Measurements from ENCODE around the gene FLACC1. TPM values are rescaled to one million over a fixed set of nuclear protein-coding genes. Genes with fewer than 3 reads are reported as not detected.
"Not testable (repeated sequence)": the region's sequence is repeated elsewhere in the genome, so short reads cannot be mapped to it uniquely, and the experiment has no call there.

FLACC1 gene
- total RNA-seq, 1 donor from 2014 or later = 2.8 TPM

DNA sequence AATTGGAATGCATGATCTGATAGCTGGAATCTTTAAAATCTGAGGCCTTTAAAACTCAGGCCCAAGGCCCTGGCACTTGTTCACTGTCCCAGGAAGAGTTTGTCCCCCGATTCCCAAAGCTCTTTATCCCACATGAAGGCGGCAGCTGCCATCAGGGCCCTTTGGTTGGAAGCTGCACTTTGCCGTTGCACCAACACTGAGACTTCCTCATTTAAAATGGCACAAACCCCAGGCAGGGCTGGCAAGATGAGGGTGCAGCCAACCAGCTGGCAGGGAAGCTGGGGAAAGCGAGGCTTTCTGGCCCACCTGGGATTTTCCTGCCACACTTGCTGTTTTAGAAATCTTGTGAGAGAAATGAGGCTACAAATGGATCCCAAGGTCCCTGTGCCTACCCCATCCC is 6.3 kb downstream of the FLACC1 start:
- no peak for DNase-seq (ENCODE audit: low spot score)

DNA sequence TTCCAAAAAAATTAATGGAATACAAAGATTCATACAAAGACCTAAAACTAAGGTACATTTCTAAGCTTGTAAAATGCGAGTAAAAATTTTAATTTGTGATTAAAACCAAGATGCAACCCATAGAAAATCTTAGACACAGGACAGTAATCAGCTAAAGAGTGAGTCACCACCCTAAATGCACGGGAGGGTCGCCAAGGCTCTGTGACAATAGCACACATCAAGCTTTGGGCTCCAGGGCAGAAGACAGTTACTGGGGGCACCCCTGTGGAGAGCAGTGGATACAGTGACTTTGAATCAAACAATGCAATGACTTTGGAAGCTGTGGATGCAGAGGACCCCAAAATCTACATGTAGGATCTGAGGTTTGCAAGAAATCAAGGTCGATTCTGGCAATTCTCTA is 7.5 kb downstream of the FLACC1 start:
- no peak for DNase-seq (ENCODE audit: low spot score)

DNA sequence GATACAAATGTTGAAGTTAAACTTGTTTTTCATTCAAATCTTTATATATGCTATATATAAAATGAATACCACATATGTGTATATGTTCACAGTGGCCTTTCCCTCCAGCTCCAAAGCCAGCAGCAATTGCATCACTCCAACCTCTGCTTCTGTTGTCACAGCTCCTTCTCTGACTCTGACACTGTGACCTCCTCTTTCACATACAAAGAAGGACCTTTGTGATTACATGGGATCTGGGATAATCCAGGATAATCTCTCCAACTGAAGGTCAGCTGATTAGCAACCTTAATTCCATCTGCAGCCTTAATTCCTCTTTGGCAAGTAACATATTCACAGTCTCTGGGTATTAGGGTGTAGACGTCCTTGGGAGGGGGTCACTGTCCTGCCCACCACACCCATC is 8.4 kb downstream of the FLACC1 start:
- no peak for DNase-seq (ENCODE audit: low spot score)

DNA sequence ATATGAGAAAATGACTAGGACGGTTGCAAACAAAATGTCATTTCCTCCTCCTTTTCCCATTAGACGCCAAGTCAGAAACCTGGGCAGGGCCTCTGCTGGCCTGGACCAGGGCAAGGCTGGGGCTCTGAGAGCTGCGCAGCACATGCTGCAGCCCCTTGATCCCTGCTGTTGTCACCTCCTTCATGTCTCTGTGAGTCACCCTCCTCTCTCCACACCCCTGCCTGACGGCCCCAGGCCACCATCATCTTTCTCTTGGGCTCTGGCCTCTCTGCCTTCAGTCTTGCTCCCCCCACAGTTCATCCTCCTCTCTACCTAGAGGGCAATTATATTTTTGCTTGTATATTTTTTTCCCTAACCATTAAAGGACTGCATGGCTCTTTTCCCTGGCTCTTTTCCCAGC is 10.0 kb downstream of the FLACC1 start:
- no peak for DNase-seq (ENCODE audit: low spot score)

DNA sequence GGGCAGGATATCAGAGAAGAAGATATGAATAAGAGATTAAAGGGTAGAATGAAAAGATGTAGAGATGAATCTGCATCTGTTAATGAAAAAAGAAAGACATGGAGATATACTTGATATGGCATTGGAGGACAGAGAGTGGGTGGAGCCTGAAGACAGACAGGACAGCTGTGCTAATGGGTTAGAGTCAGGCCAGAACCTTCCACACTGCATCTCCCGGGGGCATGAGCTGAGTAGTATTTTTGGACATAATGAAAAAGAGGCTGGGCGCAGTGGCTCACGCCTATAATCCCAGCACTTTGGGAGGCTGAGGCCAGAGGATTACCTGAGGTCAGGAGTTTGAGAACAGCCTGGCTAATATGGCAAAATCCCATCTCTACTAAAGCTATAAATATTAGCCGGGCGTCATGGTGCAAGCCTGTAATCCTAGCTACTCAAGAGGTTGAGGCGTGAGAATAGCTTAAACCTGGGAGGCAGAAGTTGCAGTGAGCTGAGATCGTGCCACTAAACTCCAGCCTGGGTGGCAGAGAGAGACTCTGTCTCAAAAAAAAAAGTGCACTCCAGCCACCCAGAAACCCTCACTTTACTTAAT is 11.4 kb downstream of the FLACC1 start:
- no peak for DNase-seq (ENCODE audit: low spot score)

DNA sequence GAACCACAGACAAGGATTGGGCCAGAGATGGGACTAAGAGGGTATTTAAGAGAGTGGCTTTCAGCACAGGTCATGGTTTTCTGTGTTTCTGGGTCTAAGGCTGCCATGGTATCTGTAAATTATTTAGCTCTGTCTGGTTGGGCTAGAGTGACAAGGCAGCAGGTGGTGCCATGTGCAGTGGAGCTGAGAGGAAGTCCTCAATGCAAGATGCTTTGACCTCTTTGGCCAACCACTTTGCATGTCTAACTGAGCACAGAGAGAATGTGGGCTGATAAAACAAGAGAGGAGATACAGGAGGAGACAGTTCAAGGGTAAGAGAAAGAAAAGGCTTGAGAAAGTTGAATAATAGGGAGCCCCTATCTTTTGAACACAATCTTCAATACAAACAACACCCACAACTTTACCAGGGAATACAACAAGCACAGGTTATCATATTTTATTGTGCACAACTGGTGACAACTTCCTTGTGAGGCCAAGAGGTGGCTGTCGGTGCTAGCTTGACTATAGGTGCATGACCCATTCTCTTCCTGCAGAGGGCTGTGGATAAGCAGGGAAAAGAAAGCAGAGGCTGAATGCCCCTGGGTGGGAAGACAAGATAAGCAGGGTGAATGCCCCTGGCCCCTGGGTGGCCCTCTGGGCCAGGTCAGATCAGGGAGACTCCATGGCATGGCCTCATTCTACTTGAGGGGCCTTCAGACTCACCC is 12.3 kb downstream of the FLACC1 start:
- no peak for DNase-seq (ENCODE audit: low spot score)

DNA sequence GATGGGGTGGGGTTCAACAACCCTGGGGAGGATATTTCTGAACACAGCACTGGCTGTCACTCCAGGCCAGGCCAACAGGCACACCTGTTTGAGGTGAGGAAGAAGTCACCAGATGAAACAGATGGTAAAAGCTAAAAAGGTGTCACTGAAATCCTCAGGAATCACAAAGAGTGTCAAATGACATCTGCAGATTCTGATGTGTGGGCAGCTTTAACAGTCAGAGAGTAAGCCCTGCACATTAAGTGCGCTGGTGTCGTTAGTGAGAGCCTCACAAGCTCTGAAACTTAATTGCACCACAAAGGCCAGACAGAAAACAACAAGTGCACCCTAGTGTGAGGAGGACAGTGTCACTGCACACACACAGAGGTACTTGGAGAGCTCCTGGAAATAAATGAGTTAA is 13.6 kb downstream of the FLACC1 start:
- DNase-seq (ENCODE audit: low spot score) = no peak

DNA sequence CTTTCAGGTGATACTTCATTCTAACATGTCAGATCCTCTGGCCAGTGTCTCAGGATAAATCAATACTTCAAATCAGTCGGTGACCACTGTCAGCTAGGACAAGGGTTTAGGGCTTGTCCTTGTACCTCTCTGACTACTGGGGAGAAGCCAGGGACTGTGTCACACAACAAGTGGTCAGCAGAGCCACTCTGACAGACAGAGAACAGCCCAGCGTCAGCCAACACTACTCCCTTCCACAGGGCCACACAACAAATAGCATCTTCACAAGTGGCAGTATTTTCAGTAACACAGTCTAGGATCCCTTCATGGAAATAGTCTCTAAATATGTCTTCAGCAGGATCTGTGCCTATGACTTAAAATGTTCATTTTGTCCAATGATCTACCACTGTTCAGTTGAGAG is 14.2 kb downstream of the FLACC1 start:
- no peak for DNase-seq (ENCODE audit: low spot score)

DNA sequence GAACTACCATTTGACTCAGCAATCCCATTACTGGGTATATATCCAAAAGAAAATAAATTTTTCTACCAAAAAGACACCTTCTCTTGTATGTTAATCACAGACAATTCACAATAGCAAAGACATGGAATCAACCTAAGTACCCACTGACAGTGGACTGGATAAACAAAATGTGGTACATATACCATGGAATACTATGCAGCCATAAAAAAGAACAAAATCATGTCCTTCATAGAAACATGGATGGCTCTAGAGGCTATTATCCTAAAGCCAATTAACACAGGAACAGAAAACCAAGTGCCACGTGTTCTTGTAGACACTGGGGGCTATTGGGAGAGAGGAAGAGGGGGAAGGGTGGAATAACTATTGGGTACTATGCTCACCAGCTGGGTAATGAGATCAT is 27.7 kb downstream of the FLACC1 start:
- DNase-seq (ENCODE audit: low spot score) = no peak

DNA sequence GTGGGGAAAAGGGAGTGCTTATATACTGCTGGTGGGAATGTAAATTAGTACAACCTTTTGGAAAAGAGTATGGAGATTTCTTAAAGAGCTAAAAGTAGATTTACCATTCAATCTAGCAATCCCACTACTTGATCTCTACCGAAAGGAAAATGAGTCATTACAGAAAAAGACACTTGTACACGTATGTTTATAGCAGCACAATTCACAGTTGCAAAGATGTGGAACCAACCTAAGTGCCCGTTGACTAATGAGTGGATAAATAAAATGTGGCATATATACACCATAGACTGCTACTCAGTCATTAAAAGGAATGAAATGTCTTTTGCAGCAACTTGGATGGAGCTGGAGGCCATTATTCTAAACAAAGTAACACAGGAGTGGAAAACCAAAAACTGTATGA is 29.5 kb downstream of the FLACC1 start:
- DNase-seq (ENCODE audit: low spot score) = no peak

DNA sequence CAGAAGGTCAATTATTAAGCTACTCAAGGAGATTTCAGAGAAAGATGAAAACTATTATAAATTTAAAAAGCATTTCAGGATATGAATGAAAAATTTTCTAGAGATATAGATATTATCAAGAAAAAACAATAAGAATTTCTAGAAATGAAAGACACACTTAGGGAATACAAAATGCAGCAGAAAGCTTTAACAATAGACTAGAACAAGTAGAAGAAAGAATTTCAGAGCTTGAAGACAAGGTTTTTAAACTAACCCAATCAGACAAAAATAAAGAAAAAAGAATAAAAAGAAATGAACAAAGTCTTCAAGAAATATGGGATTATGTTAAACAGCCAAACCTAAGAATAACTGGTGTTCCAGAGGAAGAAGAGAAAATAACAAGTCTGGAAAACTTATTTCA is 34.4 kb downstream of the FLACC1 start:
- DNase-seq (ENCODE audit: low spot score) = no peak

DNA sequence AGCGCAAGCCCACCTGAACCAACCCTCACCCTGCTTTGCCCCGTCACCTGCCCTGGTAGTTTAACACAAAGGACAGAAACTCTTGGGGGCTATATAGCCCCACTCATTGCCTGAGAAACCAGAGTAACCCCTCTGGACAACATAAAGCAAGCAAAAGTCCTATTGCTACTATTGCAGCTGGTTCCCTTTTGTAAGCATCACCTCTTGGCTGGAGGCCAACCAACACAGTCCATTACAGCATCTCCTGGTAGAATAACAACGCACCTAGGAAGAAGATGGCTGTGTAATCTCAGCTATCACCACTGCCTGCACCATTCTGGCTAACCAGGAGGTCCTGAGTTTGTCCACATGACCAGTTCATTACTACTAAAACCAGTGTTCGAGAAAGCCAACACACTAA is 36.4 kb downstream of the FLACC1 start:
- DNase-seq (ENCODE audit: low spot score) = no peak

DNA sequence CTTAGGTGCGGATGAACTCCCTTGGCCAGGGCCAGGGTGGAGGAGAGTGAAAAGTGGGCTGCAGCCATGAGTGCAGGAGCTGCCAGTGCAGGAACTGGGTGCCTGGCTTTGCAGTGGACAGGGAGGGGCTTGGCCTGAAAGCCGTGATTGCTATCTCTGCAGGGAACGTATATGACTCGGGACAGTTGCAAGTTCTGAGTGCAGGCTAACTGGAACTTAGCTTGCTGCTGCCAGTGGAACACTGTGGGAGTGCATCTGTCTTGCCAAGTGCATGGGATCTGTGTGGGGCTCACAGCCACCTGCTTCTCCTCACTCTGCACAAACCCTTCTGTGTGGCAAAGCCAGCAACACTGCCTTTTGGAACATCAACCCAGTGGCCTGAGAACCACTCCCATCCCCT is 36.9 kb downstream of the FLACC1 start:
- no peak for DNase-seq (ENCODE audit: low spot score)

DNA sequence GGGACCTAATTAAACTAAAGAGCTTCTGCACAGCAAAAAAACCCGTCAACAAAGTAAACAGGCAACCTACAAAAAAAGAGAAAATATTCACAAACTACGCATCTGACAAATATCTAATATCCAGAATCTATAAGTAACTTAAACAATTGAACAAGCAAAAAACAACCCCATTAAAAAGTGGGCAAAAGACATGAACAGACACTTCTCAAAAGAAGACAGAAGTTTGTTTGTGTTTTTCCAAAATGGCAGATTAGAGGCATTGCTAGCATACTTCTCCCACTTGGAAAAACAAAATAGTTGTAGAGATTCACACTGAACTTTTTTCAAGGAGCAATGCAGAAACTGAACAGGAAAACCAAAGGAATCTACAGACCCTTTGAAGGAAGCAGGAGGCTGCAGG is 37.6 kb downstream of the FLACC1 start:
- no peak for DNase-seq (ENCODE audit: low spot score)

DNA sequence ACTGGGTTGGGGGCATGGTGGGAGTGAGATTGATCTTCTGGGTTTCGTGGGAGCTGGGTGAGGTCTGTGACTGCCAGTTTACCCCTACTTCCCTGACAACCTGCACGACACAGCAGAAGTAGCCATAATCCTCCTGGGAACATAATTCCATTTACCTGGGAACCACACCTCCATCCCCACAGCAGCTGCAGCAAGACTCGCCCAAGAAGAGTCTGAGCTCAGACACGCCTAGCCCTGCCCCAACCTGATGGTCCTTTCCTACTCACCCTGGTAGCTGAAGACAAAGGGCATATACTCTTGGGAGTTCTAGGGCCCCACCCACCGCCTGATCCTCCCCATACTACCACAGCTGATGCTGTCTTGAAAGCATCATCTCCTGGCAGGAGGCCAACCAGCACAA is 43.8 kb downstream of the FLACC1 start:
- no peak for DNase-seq (ENCODE audit: low spot score)

DNA sequence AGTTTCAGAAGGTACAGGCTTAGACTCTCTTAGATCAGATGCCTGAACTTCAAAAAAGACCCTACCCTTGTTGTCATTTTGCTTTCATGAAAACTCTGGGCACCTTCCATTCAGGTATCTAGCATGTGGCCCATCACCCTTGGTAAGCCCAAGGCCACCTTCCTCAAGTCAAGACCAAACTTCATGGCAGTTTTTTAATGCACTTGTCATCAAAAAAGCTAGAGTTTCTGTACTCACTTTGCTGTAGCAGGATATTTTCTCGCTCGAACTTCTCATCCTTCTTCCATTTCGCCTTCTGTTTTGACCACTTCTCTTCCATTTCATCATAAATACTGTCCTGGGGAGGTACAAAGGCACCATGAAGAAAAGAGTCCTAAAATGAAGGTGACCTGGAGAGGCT is 48.2 kb downstream of the FLACC1 start:
- DNase-seq (ENCODE audit: low spot score) = no peak

DNA sequence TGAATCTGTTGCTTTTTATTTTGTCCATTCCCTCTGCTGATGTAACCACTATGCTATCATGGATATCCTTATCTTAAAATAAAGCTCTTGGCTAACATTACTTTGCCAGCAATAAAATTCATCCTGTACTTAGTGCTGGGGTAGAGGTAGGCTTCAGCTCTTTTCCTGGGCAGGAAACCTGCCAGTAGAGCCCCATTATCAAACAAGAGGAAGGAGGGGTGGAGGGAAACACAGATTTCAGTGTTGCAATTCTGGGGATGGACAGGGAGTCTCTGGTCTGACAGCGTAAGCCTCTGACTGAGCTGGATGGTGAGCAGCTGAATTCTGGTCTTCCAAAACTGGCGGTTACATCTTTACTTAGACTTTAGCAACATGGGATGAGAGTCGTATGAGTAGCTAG is 49.3 kb downstream of the FLACC1 start:
- no peak for DNase-seq (ENCODE audit: low spot score)

DNA sequence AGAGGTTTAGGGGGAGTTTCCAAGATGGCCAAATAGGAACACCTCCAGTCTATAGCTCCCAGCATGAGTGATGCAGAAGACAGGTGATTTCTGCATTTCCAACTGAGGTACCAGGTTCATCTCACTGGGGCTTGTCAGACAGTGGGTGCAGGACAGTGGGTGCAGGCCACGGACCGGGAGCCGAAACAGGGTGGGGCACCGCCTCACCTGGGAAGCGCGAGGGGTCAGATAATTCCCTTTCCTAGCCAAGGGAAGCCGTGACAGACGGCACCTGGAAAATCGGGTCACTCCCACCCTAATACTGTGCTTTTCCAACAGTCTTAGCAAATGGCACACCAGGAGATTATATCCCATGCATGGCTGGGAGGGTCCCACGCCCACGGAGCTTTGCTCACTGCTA is 57.2 kb downstream of the FLACC1 start:
- not testable (repeated sequence) for DNase-seq (ENCODE audit: low spot score)

DNA sequence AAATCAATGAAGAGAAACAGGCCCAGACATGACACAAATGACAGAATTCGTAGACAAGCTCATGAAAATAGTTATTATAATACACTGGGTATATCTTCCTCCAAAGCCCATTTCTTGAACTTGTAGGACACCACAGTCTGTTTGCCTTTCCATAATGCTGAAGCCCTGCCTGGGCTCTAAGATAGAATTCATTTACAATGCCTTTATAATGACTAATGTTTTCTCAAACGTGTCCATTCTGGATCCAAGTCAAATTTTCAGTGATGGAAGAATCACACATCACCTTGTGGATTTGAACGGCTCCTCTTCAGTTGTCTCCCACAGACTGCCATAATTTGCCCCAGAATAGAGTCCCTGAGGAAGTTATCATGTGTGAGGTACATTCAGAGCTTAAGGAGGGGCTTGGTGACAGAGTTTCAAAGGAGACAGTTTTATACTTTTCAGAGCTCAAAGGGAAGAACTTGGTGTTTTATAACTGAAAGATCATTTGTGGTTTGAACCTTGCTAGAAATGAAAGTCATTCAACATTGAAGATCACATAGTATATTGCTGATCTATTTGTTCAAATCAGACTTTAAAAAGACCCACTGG is 58.6 kb downstream of the FLACC1 start:
- DNase-seq (ENCODE audit: low spot score) = no peak

DNA sequence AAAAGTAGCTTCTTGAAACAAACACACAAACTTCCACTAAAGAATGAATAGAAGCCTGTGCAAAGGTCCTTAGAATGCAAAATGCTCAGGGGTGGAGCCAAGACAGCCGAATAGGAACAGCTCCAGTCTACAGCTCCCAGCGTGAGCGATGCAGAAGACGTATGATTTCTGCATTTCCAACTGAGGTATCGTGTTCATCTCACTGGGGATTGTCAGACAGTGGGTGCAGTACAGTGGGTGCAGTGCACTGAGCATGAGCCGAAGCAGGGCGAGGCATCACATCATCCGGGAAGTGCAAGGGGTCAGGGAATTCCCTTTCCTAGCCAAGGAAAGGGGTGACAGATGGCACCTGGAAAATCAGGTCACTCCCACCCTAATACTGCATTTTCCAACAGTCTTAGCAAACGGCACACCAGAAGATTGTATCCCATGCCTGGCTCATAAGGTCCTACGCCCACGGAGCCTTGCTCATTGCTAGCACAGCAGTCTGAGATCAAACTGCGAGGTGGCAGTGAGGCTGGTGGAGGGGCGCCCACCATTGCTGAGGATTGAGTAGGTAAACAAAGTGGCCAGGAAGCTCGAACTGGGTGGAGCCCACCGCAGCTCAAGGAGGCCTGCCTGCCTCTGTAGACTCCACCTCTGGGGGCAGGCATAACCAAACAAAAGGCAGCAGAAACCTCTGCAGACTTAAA is 66.5 kb downstream of the FLACC1 start:
- not testable (repeated sequence) for DNase-seq (ENCODE audit: low spot score)

DNA sequence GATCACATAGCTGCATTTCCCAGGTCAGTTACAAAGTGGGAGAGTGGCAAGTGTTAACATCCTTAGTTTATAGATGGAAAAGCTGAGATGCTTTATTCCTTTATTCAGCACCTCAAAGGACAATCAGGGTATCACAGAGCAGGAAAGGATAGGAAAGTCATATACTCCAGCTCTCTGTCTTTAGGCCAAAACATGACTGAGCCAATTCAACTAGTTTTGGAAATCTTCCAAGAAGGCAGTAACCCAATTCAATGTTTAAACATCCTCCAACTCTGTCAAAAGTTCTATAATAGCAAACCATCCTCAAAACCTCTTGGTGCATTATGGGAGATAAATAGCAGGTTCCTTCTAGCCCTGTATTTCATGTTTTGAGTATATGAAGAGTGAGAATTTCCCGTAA is 71.6 kb downstream of the FLACC1 start:
- DNase-seq (ENCODE audit: low spot score) = no peak
